Panc1 (cell line): ENCODE results near the gene TMEM91. TPM values are rescaled to one million over a fixed set of nuclear protein-coding genes. Genes with fewer than 3 reads are reported as not detected.

Experiments used
- ATAC-seq: fragments of 200-7000 bp; cut with Tn5 transposase; 2 replicates; pipeline ENCODE4 v1.9.1; 2020; ENCODE audit warnings: mild to moderate bottlenecking, moderate library complexity
- BruUV-seq: library from RNA; stranded (reverse); fragments of 400-500 nt; replicated peaks from 2 replicates; lab custom pipeline; 2021; lab: Mats Ljungman, UMichigan
- CTCF ChIA-PET: fragments of 300-600 bp; sonication (Branson Sonifier 250); formaldehyde crosslinking; loops from one replicate; lab custom pipeline; 2022; ENCODE audit warnings: antibody characterized with exemption; lab: Charles Lee
- POLR2A ChIA-PET: fragments of 300-600 bp; sonication (Branson Sonifier 250); formaldehyde crosslinking; loops from one replicate; lab custom pipeline; 2022; ENCODE audit warnings: antibody characterized with exemption; lab: Charles Lee
- DNase-seq: peaks from one replicate; pipeline ENCODE4 v3.0.0-alpha.2; 2010; ENCODE audit warnings: low read depth, low spot score
- H3K27ac ChIP-seq: 2 replicates; pipeline ENCODE4 v1.5.1; 2011; ENCODE audit warnings: mild to moderate bottlenecking, low read length, inconsistent platforms
- H3K27me3 ChIP-seq: fragments of 200-500 bp; sonication (Bioruptor generic); 2 replicates; pipeline ENCODE4 v1.6.0; 2014; ENCODE audit warnings: low read length, inconsistent platforms; ENCODE audit not compliant: control insufficient read depth, insufficient read depth
- H3K36me3 ChIP-seq: fragments of 200-500 bp; sonication (Bioruptor generic); 2 replicates; pipeline ENCODE4 v1.5.1; 2014; ENCODE audit warnings: inconsistent platforms, mild to moderate bottlenecking, low read length, moderate library complexity; ENCODE audit not compliant: control insufficient read depth, insufficient read depth
- H3K4me1 ChIP-seq: 2 replicates; pipeline ENCODE4 v1.5.1; 2011; ENCODE audit warnings: inconsistent platforms, mild to moderate bottlenecking, low read length, moderate library complexity; ENCODE audit not compliant: control insufficient read depth, insufficient read depth
- H3K4me3 ChIP-seq, 2 experiments: 2 replicates each; pipeline ENCODE4 v1.5.1; 2011 to 2012; ENCODE audit warnings: low read depth in 2 of 2, low read length in 2 of 2, mild to moderate bottlenecking in 2 of 2, inconsistent platforms in 1 of 2, moderate library complexity in 1 of 2
- H3K9me3 ChIP-seq: fragments of 200-500 bp; sonication (Bioruptor generic); 2 replicates; pipeline ENCODE4 v1.5.1; 2014; ENCODE audit warnings: low read depth, mild to moderate bottlenecking, inconsistent platforms, low read length, moderate library complexity; ENCODE audit not compliant: control insufficient read depth, insufficient read depth
- CTCF ChIP-seq: fragments of 450-650 bp; IDR thresholded peaks from 2 replicates; pipeline ENCODE4 v1.5.1; 2017; ENCODE audit warnings: mild to moderate bottlenecking
- POLR2AphosphoS5 ChIP-seq: IDR thresholded peaks from 2 replicates; pipeline ENCODE4 v1.6.1; 2012; ENCODE audit warnings: mild to moderate bottlenecking, low read depth, low read length, moderate library complexity
- SIN3A ChIP-seq: IDR thresholded peaks from 2 replicates; pipeline ENCODE4 v1.6.1; 2012; ENCODE audit warnings: low read depth, mild to moderate bottlenecking, low read length, moderate library complexity, borderline replicate concordance; ENCODE audit not compliant: insufficient read depth
- TCF7L2 ChIP-seq: IDR thresholded peaks from 2 replicates; pipeline ENCODE4 v1.6.1; 2011; ENCODE audit warnings: mild to moderate bottlenecking, low read depth, low read length, inconsistent platforms
- in situ Hi-C: cut with HindIII; loops from 2 replicates; pipeline ENCODE4 v1.10.0; 2016; ENCODE audit warnings: low sequenced_read_pairs, low pct_unique_long_range_greater_than_20kb
- intact Hi-C: fragments of 100-400 bp; cut with micrococcal nuclease; formaldehyde crosslinking; loops from one replicate; pipeline ENCODE4 v1.10.0; 2022; ENCODE audit not compliant: unreplicated experiment
- total RNA-seq: library from RNA; stranded (reverse); gene quantifications from one replicate; pipeline ENCODE4 v1.2.1, GENCODE V29; 2021; ENCODE audit not compliant: unreplicated experiment
- TF ChIP-seq, protein P1 (sequence below), 2 experiments: IDR thresholded peaks; 2 replicates each; pipeline ENCODE4 v1.6.1; 2011 to 2012; ENCODE audit warnings: low read depth in 2 of 2, control low read depth in 1 of 2, low read length in 1 of 2, mild to moderate bottlenecking in 1 of 2, moderate library complexity in 1 of 2; ENCODE audit not compliant: insufficient read depth in 1 of 2

Gene TMEM91
- total RNA-seq, 1 experiment from 2014 or later: 4.4 TPM

- Histone ChIP-seq H3K9me3 (no peaks in the 10 kb centered on the region), H3K27ac (no peak overlapping the region), H3K4me3 (no peak overlapping the region), H3K27me3 (no peaks in the 10 kb centered on the region), H3K4me1 (peaks cover 3% of the 10 kb centered on the region), H3K36me3 (no peaks in the 10 kb centered on the region)
- POLR2A ChIA-PET: no interaction called here
- ATAC-seq (no peak), DNase-seq (no peak)
- no peak for TF ChIP-seq TCF7L2
- TF ChIP-seq SIN3A: no peak
- no peak for TF ChIP-seq CTCF
- no peak for TF ChIP-seq POLR2AphosphoS5
- TF ChIP-seq, protein P1, sequence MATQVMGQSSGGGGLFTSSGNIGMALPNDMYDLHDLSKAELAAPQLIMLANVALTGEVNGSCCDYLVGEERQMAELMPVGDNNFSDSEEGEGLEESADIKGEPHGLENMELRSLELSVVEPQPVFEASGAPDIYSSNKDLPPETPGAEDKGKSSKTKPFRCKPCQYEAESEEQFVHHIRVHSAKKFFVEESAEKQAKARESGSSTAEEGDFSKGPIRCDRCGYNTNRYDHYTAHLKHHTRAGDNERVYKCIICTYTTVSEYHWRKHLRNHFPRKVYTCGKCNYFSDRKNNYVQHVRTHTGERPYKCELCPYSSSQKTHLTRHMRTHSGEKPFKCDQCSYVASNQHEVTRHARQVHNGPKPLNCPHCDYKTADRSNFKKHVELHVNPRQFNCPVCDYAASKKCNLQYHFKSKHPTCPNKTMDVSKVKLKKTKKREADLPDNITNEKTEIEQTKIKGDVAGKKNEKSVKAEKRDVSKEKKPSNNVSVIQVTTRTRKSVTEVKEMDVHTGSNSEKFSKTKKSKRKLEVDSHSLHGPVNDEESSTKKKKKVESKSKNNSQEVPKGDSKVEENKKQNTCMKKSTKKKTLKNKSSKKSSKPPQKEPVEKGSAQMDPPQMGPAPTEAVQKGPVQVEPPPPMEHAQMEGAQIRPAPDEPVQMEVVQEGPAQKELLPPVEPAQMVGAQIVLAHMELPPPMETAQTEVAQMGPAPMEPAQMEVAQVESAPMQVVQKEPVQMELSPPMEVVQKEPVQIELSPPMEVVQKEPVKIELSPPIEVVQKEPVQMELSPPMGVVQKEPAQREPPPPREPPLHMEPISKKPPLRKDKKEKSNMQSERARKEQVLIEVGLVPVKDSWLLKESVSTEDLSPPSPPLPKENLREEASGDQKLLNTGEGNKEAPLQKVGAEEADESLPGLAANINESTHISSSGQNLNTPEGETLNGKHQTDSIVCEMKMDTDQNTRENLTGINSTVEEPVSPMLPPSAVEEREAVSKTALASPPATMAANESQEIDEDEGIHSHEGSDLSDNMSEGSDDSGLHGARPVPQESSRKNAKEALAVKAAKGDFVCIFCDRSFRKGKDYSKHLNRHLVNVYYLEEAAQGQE (IDR thresholded peaks at IDR 0.05; ENCODE audit: insufficient read depth in 1 of 2, low read depth in 2 of 2, low read length in 1 of 2): no peak
- BruUV-seq: no TSS peak
- in situ Hi-C loops: no loop called here
- CTCF ChIA-PET: no interaction called here
- intact Hi-C loops: no loop called here
Observed at GRCh38 chr19:41359741-41360140, 16.6 kb upstream of the TMEM91 start.

DNA sequence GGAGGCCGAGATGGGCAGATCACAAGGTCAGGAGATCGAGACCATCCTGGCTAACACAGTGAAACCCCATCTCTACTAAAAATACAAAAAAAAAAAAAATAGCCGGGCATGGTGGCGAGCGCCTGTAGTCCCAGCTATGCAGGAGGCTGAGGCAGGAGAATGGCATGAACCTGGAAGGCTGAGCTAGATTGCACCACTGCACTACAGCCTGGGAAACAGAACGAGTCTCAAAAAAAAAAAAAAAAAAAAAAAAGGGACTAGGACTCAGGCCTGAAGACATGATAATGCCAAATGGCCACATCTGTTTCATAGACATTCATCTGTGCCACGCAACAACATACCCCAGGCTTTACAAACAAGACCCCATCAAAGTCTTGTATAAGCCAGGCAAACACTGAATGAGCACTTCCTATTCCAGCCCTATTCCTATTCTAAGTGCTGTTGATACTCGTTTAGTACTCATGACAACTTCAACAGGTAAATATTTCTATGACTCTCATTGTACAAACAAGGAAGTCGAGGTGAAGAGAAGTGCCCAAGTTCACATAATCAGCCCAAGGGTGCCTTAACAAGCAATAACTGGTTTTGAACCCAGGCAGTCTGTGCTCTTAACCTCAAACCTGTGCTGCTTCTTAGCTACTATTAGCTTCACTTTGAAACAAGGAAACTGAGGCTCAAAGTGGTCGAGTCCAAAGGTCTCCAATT is 14.0 kb upstream of the TMEM91 start:
- intact Hi-C loops: no loop called here
- BruUV-seq: no TSS peak
- Histone ChIP-seq H3K9me3 (no peaks in the 10 kb centered on the region), H3K4me1 (peaks cover 3% of the 10 kb centered on the region), H3K27me3 (no peaks in the 10 kb centered on the region), H3K36me3 (no peaks in the 10 kb centered on the region), H3K27ac (no peak overlapping the region), H3K4me3 (no peak overlapping the region)
- no peak for DNase-seq
- no peak for TF ChIP-seq TCF7L2
- TF ChIP-seq CTCF: no peak
- no peak for TF ChIP-seq SIN3A
- TF ChIP-seq, protein P1 (IDR thresholded peaks at IDR 0.05; ENCODE audit: insufficient read depth in 1 of 2, low read depth in 2 of 2, low read length in 1 of 2): no peak
- TF ChIP-seq POLR2AphosphoS5: no peak
- CTCF ChIA-PET: no interaction called here
- in situ Hi-C loops: no loop called here
- POLR2A ChIA-PET: no interaction called here
- ATAC-seq: no peak
